CD4-positive, alpha-beta T cell treated with Interleukin-17A for 4 hours (primary cell): ENCODE data around the gene IAH1.

Experiments
- DNase-seq: peaks from one replicate; pipeline ENCODE4 v3.0.0-alpha.2; 2020; ENCODE audit warnings: mixed read lengths

Gene IAH1

GRCh38 chr2:9533663-9534062, 59.3 kb downstream of the IAH1 start:
- DNase-seq = no peak

DNA sequence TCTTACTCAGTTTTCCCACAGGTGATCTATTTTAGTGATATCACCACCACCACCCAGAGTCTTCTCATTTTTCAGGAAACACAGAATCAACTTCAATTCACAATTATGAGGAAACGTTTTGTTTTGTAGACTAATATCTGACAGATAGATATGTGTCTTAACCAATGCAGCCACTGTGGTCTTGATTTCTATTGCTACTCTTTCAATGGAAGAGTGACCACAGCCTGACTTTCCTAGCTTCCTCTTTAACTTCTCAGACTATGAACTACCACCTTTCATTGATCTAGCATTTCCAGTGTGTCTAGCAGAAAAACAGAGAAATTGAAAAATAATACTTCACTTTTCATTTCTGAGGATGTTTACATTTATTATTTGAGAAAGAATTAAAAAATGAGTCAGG, 60.8 kb downstream of the IAH1 start:
- no peak for DNase-seq

- DNase-seq = no peak
Observed at GRCh38 chr2:9536504-9536903, 62.2 kb downstream of the IAH1 start.

- DNase-seq = no peak
Observed at GRCh38 chr2:9538000-9538507, 63.7 kb downstream of the IAH1 start.
